Mesothelial cell of epicardium (in vitro differentiated cells): ENCODE data around the gene CCNH. TPM values are rescaled to one million over a fixed set of nuclear protein-coding genes. Genes with fewer than 3 reads are reported as not detected.

ENCODE experiments used
- DNase-seq, 2 experiments: peaks; one replicate each; pipeline ENCODE4 v3.0.0; 2021; ENCODE audit warnings: low spot score in 2 of 2; ENCODE audit not compliant: unreplicated experiment in 2 of 2
- H3K27ac Mint-ChIP-seq: 2 replicates; pipeline ENCODE4 v1.8.0; 2021; ENCODE audit warnings: mixed read lengths
- H3K27me3 Mint-ChIP-seq: 2 replicates; pipeline ENCODE4 v1.8.0; 2021; ENCODE audit warnings: low read depth, mixed read lengths
- H3K36me3 Mint-ChIP-seq: 2 replicates; pipeline ENCODE4 v1.8.0; 2021; ENCODE audit warnings: mixed read lengths
- H3K4me1 Mint-ChIP-seq: 2 replicates; pipeline ENCODE4 v1.8.0; 2021; ENCODE audit warnings: mixed read lengths
- H3K4me3 Mint-ChIP-seq: 2 replicates; pipeline ENCODE4 v1.8.0; 2021; ENCODE audit warnings: mild to moderate bottlenecking, moderate library complexity, mixed read lengths
- H3K9me3 Mint-ChIP-seq: 2 replicates; pipeline ENCODE4 v1.8.0; 2021; ENCODE audit warnings: mixed read lengths
- CTCF ChIP-seq: fragments of 200-600 bp; sonication (generic); IDR thresholded peaks from one replicate; pipeline ENCODE4 v1.5.0; 2021; ENCODE audit warnings: antibody characterized with exemption; ENCODE audit not compliant: unreplicated experiment
- total RNA-seq: library from RNA; stranded (reverse); gene quantifications from 3 replicates; pipeline ENCODE4 v1.2.1, GENCODE V29; 2021

Gene CCNH
- total RNA-seq, 1 donor from 2014 or later = 41.8 TPM

- H3K4me3 Mint-ChIP-seq = no peak overlapping the region
- H3K36me3 Mint-ChIP-seq = no peaks in the 10 kb centered on the region
- no peak for TF ChIP-seq CTCF
- no peaks in the 10 kb centered on the region for H3K9me3 Mint-ChIP-seq
- H3K27ac Mint-ChIP-seq = no peak overlapping the region
- no peak for DNase-seq
- no peaks in the 10 kb centered on the region for H3K4me1 Mint-ChIP-seq
- peaks cover 6% of the 10 kb centered on the region for H3K27me3 Mint-ChIP-seq
These were observed 18.2 kb upstream of the CCNH start for GRCh38 chr5:87430863-87431457.

- Mint-ChIP-seq H3K9me3 (no peaks in the 10 kb centered on the region), H3K36me3 (no peaks in the 10 kb centered on the region), H3K27ac (no peak overlapping the region), H3K4me1 (no peaks in the 10 kb centered on the region), H3K27me3 (no peaks in the 10 kb centered on the region), H3K4me3 (no peak overlapping the region)
- DNase-seq = no peak
- no peak for TF ChIP-seq CTCF
These were observed 11.0 kb upstream of the CCNH start for GRCh38 chr5:87423755-87424154.

GRCh38 chr5:87421307-87421706 lies 8.6 kb upstream of the CCNH start:
- DNase-seq = no peak
- Mint-ChIP-seq H3K27me3 (no peaks in the 10 kb centered on the region), H3K4me1 (no peaks in the 10 kb centered on the region), H3K9me3 (no peaks in the 10 kb centered on the region), H3K27ac (no peak overlapping the region), H3K4me3 (no peak overlapping the region), H3K36me3 (no peaks in the 10 kb centered on the region)
- TF ChIP-seq CTCF = no peak

GRCh38 chr5:87418506-87418905 lies 5.8 kb upstream of the CCNH start:
- no peaks in the 10 kb centered on the region for H3K9me3 Mint-ChIP-seq
- no peak overlapping the region for H3K27ac Mint-ChIP-seq
- no peaks in the 10 kb centered on the region for H3K36me3 Mint-ChIP-seq
- no peak overlapping the region for H3K4me3 Mint-ChIP-seq
- peaks cover 1% of the 10 kb centered on the region for H3K27me3 Mint-ChIP-seq
- H3K4me1 Mint-ChIP-seq = no peaks in the 10 kb centered on the region
- no peak for DNase-seq
- TF ChIP-seq CTCF = no peak

GRCh38 chr5:87413343-87413645 lies 564 bp upstream of the CCNH start:
- Mint-ChIP-seq H3K4me1 (peaks cover 19% of the 10 kb centered on the region), H3K27ac (peak overlapping the region; percentile 96), H3K4me3 (peak overlapping the region; percentile 88), H3K36me3 (peaks cover 7% of the 10 kb centered on the region), H3K9me3 (no peaks in the 10 kb centered on the region), H3K27me3 (peaks cover 1% of the 10 kb centered on the region)
- DNase-seq = no peak
- no peak for TF ChIP-seq CTCF
